ENCODE measurements around the gene RASGRF1. TPM values are rescaled to one million over a fixed set of nuclear protein-coding genes. Genes with fewer than 3 reads are reported as not detected.

Gene RASGRF1
- total RNA-seq, 2 donors from 2014 or later, result 0.09 to 1.1 TPM

GRCh38 chr15:78956937-78957336 is 133.6 kb downstream of the RASGRF1 start:
- no peak for DNase-seq (ENCODE audit: low spot score)
- intact Hi-C loops (cut with DNase I), result no loop called here
- Histone ChIP-seq H3K4me3 (no peak overlapping the region), H3K4me1 (replicated peaks) (no peaks in the 10 kb centered on the region), H3K36me3 (no peaks in the 10 kb centered on the region), H3K9me3 (no peaks in the 10 kb centered on the region), H3K27me3 (replicated peaks; ENCODE audit: insufficient read depth) (no peaks in the 10 kb centered on the region), H3K27ac (no peak overlapping the region)
- TF ChIP-seq POLR2A (IDR thresholded peaks at IDR 0.05) (no peak), POLR2AphosphoS5 (IDR thresholded peaks at IDR 0.05) (no peak), CTCF (IDR thresholded peaks at IDR 0.05) (no peak)
- WGBS, result 89% methylated on average over 1 of the region's 1 CpG

GRCh38 chr15:78955355-78955754 is 135.2 kb downstream of the RASGRF1 start:
- no peak overlapping the region for H3K4me3 ChIP-seq
- no peaks in the 10 kb centered on the region for H3K27me3 ChIP-seq (replicated peaks; ENCODE audit: insufficient read depth)
- no peak overlapping the region for H3K27ac ChIP-seq
- intact Hi-C loops (cut with DNase I), result no loop called here
- H3K9me3 ChIP-seq, result no peaks in the 10 kb centered on the region
- no peaks in the 10 kb centered on the region for H3K36me3 ChIP-seq
- 94% methylated on average over 5 of the region's 5 CpGs for WGBS
- TF ChIP-seq CTCF (IDR thresholded peaks at IDR 0.05) (no peak), POLR2AphosphoS5 (IDR thresholded peaks at IDR 0.05) (no peak), POLR2A (IDR thresholded peaks at IDR 0.05) (no peak)
- DNase-seq (ENCODE audit: low spot score), result no peak
- no peaks in the 10 kb centered on the region for H3K4me1 ChIP-seq (replicated peaks)

- H3K27ac ChIP-seq, result no peak overlapping the region
- no peak overlapping the region for H3K4me3 ChIP-seq
- no peaks in the 10 kb centered on the region for H3K4me1 ChIP-seq (replicated peaks)
- 53% methylated on average over 4 of the region's 4 CpGs for WGBS
- H3K9me3 ChIP-seq, result no peaks in the 10 kb centered on the region
- TF ChIP-seq CTCF (IDR thresholded peaks at IDR 0.05), result no peak
- TF ChIP-seq POLR2AphosphoS5 (IDR thresholded peaks at IDR 0.05), result peak; percentile 67
- peak; percentile 32 for TF ChIP-seq POLR2A (IDR thresholded peaks at IDR 0.05)
- no peaks in the 10 kb centered on the region for H3K36me3 ChIP-seq
- H3K27me3 ChIP-seq (replicated peaks; ENCODE audit: insufficient read depth), result no peaks in the 10 kb centered on the region
- DNase-seq (ENCODE audit: low spot score), result no peak
- intact Hi-C loops (cut with DNase I), result no loop called here
Observed at GRCh38 chr15:78951841-78952238, 138.7 kb downstream of the RASGRF1 start.

- no peaks in the 10 kb centered on the region for H3K4me1 ChIP-seq (replicated peaks)
- H3K9me3 ChIP-seq, result no peaks in the 10 kb centered on the region
- no peaks in the 10 kb centered on the region for H3K36me3 ChIP-seq
- H3K27ac ChIP-seq, result peak overlapping the region in 1 of 2 donors; percentile 41
- no peak overlapping the region for H3K4me3 ChIP-seq
- whole genome bisulfite sequencing, result 49% methylated on average over 10 of the region's 10 CpGs
- intact Hi-C loops (cut with DNase I), result no loop called here
- DNase-seq (ENCODE audit: low spot score), result no peak
- H3K27me3 ChIP-seq (replicated peaks; ENCODE audit: insufficient read depth), result no peaks in the 10 kb centered on the region
- TF ChIP-seq CTCF (IDR thresholded peaks at IDR 0.05), result peak in 2 of 4 experiments; percentile 21 to 27
- TF ChIP-seq POLR2A (IDR thresholded peaks at IDR 0.05), result no peak
- no peak for TF ChIP-seq POLR2AphosphoS5 (IDR thresholded peaks at IDR 0.05)
Observed at GRCh38 chr15:78950902-78951840, 139.4 kb downstream of the RASGRF1 start.

- intact Hi-C loops (cut with DNase I), result no loop called here
- no peak for DNase-seq (ENCODE audit: low spot score)
Observed at GRCh38 chr15:78950343-78950742, 140.2 kb downstream of the RASGRF1 start.

More at GRCh38 chr15:78950343-78950742, 140.2 kb downstream of the RASGRF1 start:
- WGBS, result 90% methylated on average over 9 of the region's 9 CpGs
- H3K27me3 ChIP-seq (replicated peaks; ENCODE audit: insufficient read depth), result no peaks in the 10 kb centered on the region
- H3K27ac ChIP-seq, result no peak overlapping the region
- TF ChIP-seq CTCF (IDR thresholded peaks at IDR 0.05), result no peak
- TF ChIP-seq POLR2A (IDR thresholded peaks at IDR 0.05), result no peak
- no peak for TF ChIP-seq POLR2AphosphoS5 (IDR thresholded peaks at IDR 0.05)
- no peak overlapping the region for H3K4me3 ChIP-seq
- no peaks in the 10 kb centered on the region for H3K36me3 ChIP-seq
- no peaks in the 10 kb centered on the region for H3K4me1 ChIP-seq (replicated peaks)
- H3K9me3 ChIP-seq, result no peaks in the 10 kb centered on the region

Measured in prostate gland (tissue), 2 donors.